Prostate gland (tissue), 2 donors: ENCODE data around the gene VPS13D.

Source experiments
- POLR2AphosphoS5 ChIP-seq: sonication (generic); formaldehyde crosslinking; IDR thresholded peaks from one replicate; pipeline ENCODE4 v1.6.1; 2017; ENCODE audit warnings: antibody characterized with exemption
- TF ChIP-seq, protein P1 (sequence below), 4 experiments: fragments of 200-600 bp in 2 of 4; fragments of 450-650 bp in 2 of 4; sonication (generic) in 2 of 4; IDR thresholded peaks; 1 replicate in 3 of 4; 2 replicates in 1 of 4; pipeline ENCODE4 v1.5.1; 2016 to 2019; ENCODE audit warnings: antibody characterized with exemption in 4 of 4, mild to moderate bottlenecking in 2 of 4, moderate library complexity in 2 of 4

DNA sequence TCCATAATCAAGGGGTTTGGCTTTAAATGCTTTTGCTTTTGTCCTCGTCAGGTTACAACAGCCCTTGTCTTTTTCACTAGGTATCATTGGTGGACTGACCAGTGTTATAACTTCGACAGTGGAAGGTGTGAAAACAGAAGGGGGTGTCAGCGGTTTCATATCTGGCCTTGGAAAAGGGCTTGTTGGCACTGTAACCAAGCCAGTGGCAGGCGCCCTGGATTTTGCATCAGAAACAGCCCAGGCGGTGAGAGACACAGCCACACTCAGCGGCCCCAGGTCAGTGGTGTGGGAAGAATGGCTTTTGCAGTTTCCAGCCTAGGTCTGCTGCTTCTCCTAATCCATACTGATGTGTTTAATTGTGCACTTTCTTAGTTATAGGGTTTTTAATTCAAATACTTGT, 230.3 kb downstream of the VPS13D start:
- TF ChIP-seq, protein P1, sequence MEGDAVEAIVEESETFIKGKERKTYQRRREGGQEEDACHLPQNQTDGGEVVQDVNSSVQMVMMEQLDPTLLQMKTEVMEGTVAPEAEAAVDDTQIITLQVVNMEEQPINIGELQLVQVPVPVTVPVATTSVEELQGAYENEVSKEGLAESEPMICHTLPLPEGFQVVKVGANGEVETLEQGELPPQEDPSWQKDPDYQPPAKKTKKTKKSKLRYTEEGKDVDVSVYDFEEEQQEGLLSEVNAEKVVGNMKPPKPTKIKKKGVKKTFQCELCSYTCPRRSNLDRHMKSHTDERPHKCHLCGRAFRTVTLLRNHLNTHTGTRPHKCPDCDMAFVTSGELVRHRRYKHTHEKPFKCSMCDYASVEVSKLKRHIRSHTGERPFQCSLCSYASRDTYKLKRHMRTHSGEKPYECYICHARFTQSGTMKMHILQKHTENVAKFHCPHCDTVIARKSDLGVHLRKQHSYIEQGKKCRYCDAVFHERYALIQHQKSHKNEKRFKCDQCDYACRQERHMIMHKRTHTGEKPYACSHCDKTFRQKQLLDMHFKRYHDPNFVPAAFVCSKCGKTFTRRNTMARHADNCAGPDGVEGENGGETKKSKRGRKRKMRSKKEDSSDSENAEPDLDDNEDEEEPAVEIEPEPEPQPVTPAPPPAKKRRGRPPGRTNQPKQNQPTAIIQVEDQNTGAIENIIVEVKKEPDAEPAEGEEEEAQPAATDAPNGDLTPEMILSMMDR (IDR thresholded peaks at IDR 0.05): no peak
- no peak for TF ChIP-seq POLR2AphosphoS5
